ENCODE data around the gene CYGB. TPM values are rescaled to one million over a fixed set of nuclear protein-coding genes. Genes with fewer than 3 reads are reported as not detected.

Gene CYGB
- total RNA-seq, 2 experiments from 2014 or later, result 0.44 to 0.57 TPM

GRCh38 chr17:76550712-76551615, 13.5 kb upstream of the CYGB start:
- no peak overlapping the region for H3K27ac ChIP-seq (ENCODE audit: low read depth, low read length, poor library complexity, severe bottlenecking)
- H2AFZ ChIP-seq (ENCODE audit: low read length), result no peak overlapping the region
- H3K4me3 ChIP-seq (ENCODE audit: low read depth, low read length, poor library complexity, severe bottlenecking), result no peak overlapping the region
- H3K4me1 ChIP-seq (ENCODE audit: insufficient read depth, low read length, poor library complexity, severe bottlenecking), result peaks cover 31% of the 10 kb centered on the region
- H3K9me2 ChIP-seq (ENCODE audit: insufficient read depth, low read length), result no peaks in the 10 kb centered on the region
- CTCF ChIA-PET (ENCODE audit: unreplicated experiment), result interaction anchor here (0.6 kb wide), 2 partner anchors 11 to 28 kb away, joined by 3 to 4 read pairs; partner anchors contain the start of gene PRCD
- no peak for DNase-seq (ENCODE audit: low spot score)
- H3K9me3 ChIP-seq (ENCODE audit: low read length), result no peaks in the 10 kb centered on the region
- H4K20me1 ChIP-seq (ENCODE audit: insufficient read depth, low read length), result no peaks in the 10 kb centered on the region
- no peaks in the 10 kb centered on the region for H3K36me3 ChIP-seq (ENCODE audit: insufficient read depth, low read length)
- no peak for TF ChIP-seq EZH2phosphoT487 (IDR thresholded peaks at IDR 0.05; ENCODE audit: borderline replicate concordance, low read depth, low read length)
- TF ChIP-seq, protein P1, sequence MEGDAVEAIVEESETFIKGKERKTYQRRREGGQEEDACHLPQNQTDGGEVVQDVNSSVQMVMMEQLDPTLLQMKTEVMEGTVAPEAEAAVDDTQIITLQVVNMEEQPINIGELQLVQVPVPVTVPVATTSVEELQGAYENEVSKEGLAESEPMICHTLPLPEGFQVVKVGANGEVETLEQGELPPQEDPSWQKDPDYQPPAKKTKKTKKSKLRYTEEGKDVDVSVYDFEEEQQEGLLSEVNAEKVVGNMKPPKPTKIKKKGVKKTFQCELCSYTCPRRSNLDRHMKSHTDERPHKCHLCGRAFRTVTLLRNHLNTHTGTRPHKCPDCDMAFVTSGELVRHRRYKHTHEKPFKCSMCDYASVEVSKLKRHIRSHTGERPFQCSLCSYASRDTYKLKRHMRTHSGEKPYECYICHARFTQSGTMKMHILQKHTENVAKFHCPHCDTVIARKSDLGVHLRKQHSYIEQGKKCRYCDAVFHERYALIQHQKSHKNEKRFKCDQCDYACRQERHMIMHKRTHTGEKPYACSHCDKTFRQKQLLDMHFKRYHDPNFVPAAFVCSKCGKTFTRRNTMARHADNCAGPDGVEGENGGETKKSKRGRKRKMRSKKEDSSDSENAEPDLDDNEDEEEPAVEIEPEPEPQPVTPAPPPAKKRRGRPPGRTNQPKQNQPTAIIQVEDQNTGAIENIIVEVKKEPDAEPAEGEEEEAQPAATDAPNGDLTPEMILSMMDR (conservative IDR thresholded peaks at IDR 0.05; ENCODE audit: low read length), result no peak
- no TSS peak for BruUV-seq (replicated peaks)
- intact Hi-C loops (cut with micrococcal nuclease; ENCODE audit: unreplicated experiment), result no loop called here
- no peak overlapping the region for H3K4me2 ChIP-seq (ENCODE audit: low read length)
- POLR2A ChIA-PET, result interaction anchor here (0.6 to 0.7 kb wide), 3 partner anchors 21 to 92 kb away, joined by 3 to 4 read pairs (median 3); no protein-coding TSS in a partner anchor
- no peaks in the 10 kb centered on the region for H3K79me2 ChIP-seq (ENCODE audit: insufficient read depth, low read depth, low read length)

- no peaks in the 10 kb centered on the region for H3K9me3 ChIP-seq (ENCODE audit: low read length)
- no peak overlapping the region for H3K27ac ChIP-seq (ENCODE audit: low read depth, low read length, poor library complexity, severe bottlenecking)
- no peak overlapping the region for H3K4me2 ChIP-seq (ENCODE audit: low read length)
- no peaks in the 10 kb centered on the region for H3K9me2 ChIP-seq (ENCODE audit: insufficient read depth, low read length)
- no peak overlapping the region for H2AFZ ChIP-seq (ENCODE audit: low read length)
- no peak overlapping the region for H3K4me3 ChIP-seq (ENCODE audit: low read depth, low read length, poor library complexity, severe bottlenecking)
- CTCF ChIA-PET (ENCODE audit: unreplicated experiment), result no interaction called here
- TSS peak; percentile 67 for BruUV-seq (replicated peaks)
- DNase-seq (ENCODE audit: low spot score), result no peak
- POLR2A ChIA-PET, result interaction anchor here (0.5 to 1.1 kb wide), 2 partner anchors 21 to 163 kb away, joined by 4 to 6 read pairs; no protein-coding TSS in a partner anchor
- intact Hi-C loops (cut with micrococcal nuclease; ENCODE audit: unreplicated experiment), result loop anchor here (5.0 kb wide), 2 partner anchors 42 to 142 kb away; no protein-coding TSS in a partner anchor
- no peaks in the 10 kb centered on the region for H3K36me3 ChIP-seq (ENCODE audit: insufficient read depth, low read length)
- TF ChIP-seq, protein P1 (conservative IDR thresholded peaks at IDR 0.05; ENCODE audit: low read length), result no peak
- no peak for TF ChIP-seq EZH2phosphoT487 (IDR thresholded peaks at IDR 0.05; ENCODE audit: borderline replicate concordance, low read depth, low read length)
- H3K4me1 ChIP-seq (ENCODE audit: insufficient read depth, low read length, poor library complexity, severe bottlenecking), result peaks cover 31% of the 10 kb centered on the region
- no peaks in the 10 kb centered on the region for H3K79me2 ChIP-seq (ENCODE audit: insufficient read depth, low read depth, low read length)
- no peaks in the 10 kb centered on the region for H4K20me1 ChIP-seq (ENCODE audit: insufficient read depth, low read length)
These were observed 12.0 kb upstream of the CYGB start for GRCh38 chr17:76549539-76549938.

GRCh38 chr17:76549215-76549518, 11.7 kb upstream of the CYGB start:
- BruUV-seq (replicated peaks), result no TSS peak
- no peak for TF ChIP-seq EZH2phosphoT487 (IDR thresholded peaks at IDR 0.05; ENCODE audit: borderline replicate concordance, low read depth, low read length)
- TF ChIP-seq, protein P1 (conservative IDR thresholded peaks at IDR 0.05; ENCODE audit: low read length), result no peak
- Histone ChIP-seq H3K4me1 (ENCODE audit: insufficient read depth, low read length, poor library complexity, severe bottlenecking) (peaks cover 30% of the 10 kb centered on the region), H2AFZ (ENCODE audit: low read length) (no peak overlapping the region), H3K79me2 (ENCODE audit: insufficient read depth, low read depth, low read length) (no peaks in the 10 kb centered on the region), H3K27ac (ENCODE audit: low read depth, low read length, poor library complexity, severe bottlenecking) (no peak overlapping the region), H3K4me2 (ENCODE audit: low read length) (no peak overlapping the region), H3K9me3 (ENCODE audit: low read length) (no peaks in the 10 kb centered on the region), H4K20me1 (ENCODE audit: insufficient read depth, low read length) (no peaks in the 10 kb centered on the region), H3K9me2 (ENCODE audit: insufficient read depth, low read length) (no peaks in the 10 kb centered on the region), H3K4me3 (ENCODE audit: low read depth, low read length, poor library complexity, severe bottlenecking) (no peak overlapping the region), H3K36me3 (ENCODE audit: insufficient read depth, low read length) (no peaks in the 10 kb centered on the region)
- no peak for DNase-seq (ENCODE audit: low spot score)
- intact Hi-C loops (cut with micrococcal nuclease; ENCODE audit: unreplicated experiment), result loop anchor here (5.0 kb wide), 2 partner anchors 42 to 142 kb away; no protein-coding TSS in a partner anchor
- ChIA-PET CTCF (ENCODE audit: unreplicated experiment) (no interaction called here), POLR2A (interaction anchor here (0.5 to 1.1 kb wide), 2 partner anchors 20 to 163 kb away, joined by 4 to 6 read pairs; no protein-coding TSS in a partner anchor)
